ENCODE measurements around the gene TGFBRAP1. TPM values are rescaled to one million over a fixed set of nuclear protein-coding genes. Genes with fewer than 3 reads are reported as not detected.

Gene TGFBRAP1
- 14.8 to 17.2 TPM (median 16.9 TPM) in 5 replicates for total RNA-seq (2022; extraction: Qiagen RNA extraction; ENCODE audit: low read depth)

GRCh38 chr2:105329561-105330495 lies at the start of gene TGFBRAP1:
TSS of gene TGFBRAP1 (minus strand) at chr2:105329735. CDS start at chr2:105308301, 21,434 bp downstream.

GRCh38 chr2:105337122-105338019 lies 7.8 kb upstream of the TGFBRAP1 start, which contains the start of gene C2orf49:
TSS of gene C2orf49 (plus strand) at chr2:105337540. CDS start at chr2:105337588, 48 bp downstream.

DNA sequence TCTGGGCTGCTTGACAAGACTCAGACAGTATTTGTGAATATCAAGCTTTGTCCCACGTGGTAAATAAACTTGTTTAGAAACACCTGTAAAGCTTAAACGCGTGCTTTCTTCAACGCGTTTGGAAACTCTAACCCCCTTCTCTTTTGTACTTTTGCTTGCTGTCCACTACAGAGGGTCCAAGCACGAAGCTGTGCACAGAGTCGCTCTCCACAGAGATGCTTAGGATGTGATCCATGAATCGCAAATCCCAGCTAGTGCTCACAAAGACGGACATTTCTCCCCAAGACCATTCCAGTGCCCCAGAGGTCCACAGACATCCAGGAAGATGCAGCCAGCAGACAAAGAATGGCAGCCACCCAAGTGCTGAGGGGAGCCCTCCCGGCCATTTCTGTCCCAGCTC lies 88.1 kb downstream of the TGFBRAP1 start, which contains the start of gene GPR45:
Gene GPR45, plus strand, starts transcription at position 301 of the 400 bp plus-strand sequence. CDS start 116 bp downstream, outside the sequence.

Other genes with a start within 250 kb of the TGFBRAP1 start
- gene GPR45, start 88.0 kb downstream of the TGFBRAP1 start, total RNA-seq (2022; extraction: Qiagen RNA extraction; ENCODE audit: low read depth), result not detected in 5 replicates
- 13.8 to 18.7 TPM (median 14.7 TPM) in 5 replicates for gene C2orf49, start 7.8 kb upstream of the TGFBRAP1 start, total RNA-seq (2022; extraction: Qiagen RNA extraction; ENCODE audit: low read depth)
- gene FHL2, start 69.3 kb upstream of the TGFBRAP1 start, total RNA-seq (2022; extraction: Qiagen RNA extraction; ENCODE audit: low read depth), result 66.7 to 89.2 TPM (median 79.7 TPM) in 5 replicates

Data from A549 treated with RU486 at 1 μM for 4 hours (cell line).